NCI-H226 (cell line): ENCODE measurements around the gene PCK2.
"Not testable (repeated sequence)": the region's sequence is repeated elsewhere in the genome, so short reads cannot be mapped to it uniquely, and the experiment has no call there.

Source experiments
- DNase-seq: peaks from one replicate; pipeline ENCODE4 v3.0.0-alpha.2; 2015

Gene PCK2

DNA sequence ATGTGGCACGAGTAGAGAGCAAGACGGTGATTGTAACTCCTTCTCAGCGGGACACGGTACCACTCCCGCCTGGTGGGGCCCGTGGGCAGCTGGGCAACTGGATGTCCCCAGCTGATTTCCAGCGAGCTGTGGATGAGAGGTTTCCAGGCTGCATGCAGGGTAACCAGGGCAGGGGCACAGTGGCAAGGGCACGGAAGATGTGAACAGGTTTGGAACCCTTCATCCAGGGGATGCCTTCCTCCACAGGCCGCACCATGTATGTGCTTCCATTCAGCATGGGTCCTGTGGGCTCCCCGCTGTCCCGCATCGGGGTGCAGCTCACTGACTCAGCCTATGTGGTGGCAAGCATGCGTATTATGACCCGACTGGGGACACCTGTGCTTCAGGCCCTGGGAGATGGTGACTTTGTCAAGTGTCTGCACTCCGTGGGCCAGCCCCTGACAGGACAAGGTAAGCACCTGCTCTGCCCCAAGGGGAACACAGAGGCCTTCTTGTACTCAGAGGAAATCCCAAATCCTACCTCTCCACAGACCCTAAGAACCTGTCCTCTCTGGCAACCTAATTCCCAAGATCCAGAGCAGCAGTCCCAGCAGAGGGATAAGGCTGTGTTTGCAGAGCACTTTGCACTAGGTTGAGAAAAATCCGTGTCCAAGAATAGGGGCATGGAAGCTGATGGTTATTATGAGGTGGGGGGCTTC is 4.3 kb downstream of the PCK2 start:
- no peak for DNase-seq

GRCh38 chr14:24098927-24099813 is 5.1 kb downstream of the PCK2 start:
- no peak for DNase-seq

GRCh38 chr14:24100197-24100981 is 6.3 kb downstream of the PCK2 start:
- DNase-seq, result no peak

DNA sequence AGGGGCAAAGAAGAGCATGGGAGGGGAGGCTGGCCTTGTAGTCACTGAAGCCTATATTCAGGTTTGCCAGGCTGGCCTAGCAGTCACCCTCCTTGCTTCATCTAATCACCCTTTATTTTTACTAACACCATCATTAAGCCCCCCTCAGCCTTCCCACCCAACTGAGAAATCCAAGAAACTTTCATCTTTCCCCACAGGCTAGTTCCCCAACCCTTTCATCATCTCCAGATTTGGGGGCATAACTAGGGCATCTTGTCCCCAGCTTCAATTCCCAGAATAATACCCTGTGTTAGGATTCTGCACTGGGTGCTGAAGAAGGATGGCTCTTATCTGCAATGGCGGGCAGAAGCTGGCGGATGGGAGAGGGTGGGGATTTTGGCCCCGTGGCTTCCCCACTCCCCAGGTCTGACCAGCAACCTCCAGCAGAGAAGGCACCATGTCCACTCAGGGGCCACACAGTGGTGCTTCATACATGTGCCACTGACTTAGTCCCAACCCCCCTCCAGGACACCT is 6.9 kb downstream of the PCK2 start:
- DNase-seq, result no peak

- no peak for DNase-seq
These were observed 8.4 kb downstream of the PCK2 start for GRCh38 chr14:24102357-24103048.

GRCh38 chr14:24103451-24103850 is 9.3 kb downstream of the PCK2 start:
- DNase-seq, result no peak

GRCh38 chr14:24105609-24106239 is 11.6 kb downstream of the PCK2 start:
- not testable (repeated sequence) for DNase-seq

GRCh38 chr14:24106672-24107271 is 12.7 kb downstream of the PCK2 start:
- no peak for DNase-seq

GRCh38 chr14:24108336-24108874 is 14.3 kb downstream of the PCK2 start:
- no peak for DNase-seq

- no peak for DNase-seq
These were observed 15.9 kb downstream of the PCK2 start for GRCh38 chr14:24110060-24110459.

DNA sequence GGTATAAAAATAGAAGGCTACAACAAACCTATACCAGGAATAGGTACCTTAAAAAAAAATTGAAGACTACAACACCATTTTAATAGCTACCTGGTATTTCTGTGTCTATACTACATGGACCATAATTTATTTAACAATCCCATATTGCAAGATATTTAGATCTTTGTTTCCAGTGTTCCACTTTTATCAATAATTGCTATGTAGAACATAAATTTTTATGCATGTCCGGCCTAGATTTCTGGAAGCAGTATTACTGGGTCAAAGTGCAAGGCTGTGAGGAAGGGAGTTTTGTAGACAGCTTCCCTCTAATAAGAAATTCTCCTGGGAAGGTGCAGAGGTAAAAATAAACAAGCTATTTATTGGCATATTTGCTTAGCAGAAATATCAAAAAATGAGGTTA is 16.4 kb downstream of the PCK2 start:
- no peak for DNase-seq

DNA sequence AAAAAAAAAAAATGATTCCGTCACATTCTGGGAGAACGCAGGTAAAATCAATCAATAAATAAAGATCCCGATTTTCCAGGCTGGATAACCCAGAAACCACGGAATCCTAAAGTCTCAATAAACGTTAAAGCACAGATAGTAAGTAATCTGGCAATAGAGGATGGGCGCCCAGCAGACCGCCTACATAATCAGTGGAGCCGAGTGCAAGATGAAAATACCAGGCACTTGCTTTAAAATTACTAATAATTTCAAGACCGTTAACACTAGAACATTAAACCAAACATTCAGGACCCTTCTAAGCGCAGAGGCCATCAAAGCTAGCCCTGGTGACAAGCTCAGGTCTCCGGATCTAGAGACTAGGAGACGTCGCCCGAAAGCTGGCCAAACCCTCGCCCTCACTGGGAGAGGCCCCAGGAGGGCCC is 19.3 kb downstream of the PCK2 start:
- no peak for DNase-seq

GRCh38 chr14:24113801-24114531 is 19.9 kb downstream of the PCK2 start:
- DNase-seq, result peak; percentile 80

- peak; percentile 99 for DNase-seq
These were observed 20.7 kb downstream of the PCK2 start, which contains the start of the genes DCAF11 and NRL for GRCh38 chr14:24114532-24115421. Gene DCAF11, plus strand, starts transcription at chr14:24114777. Its CDS starts 818 bp downstream, at chr14:24115595. Gene NRL, minus strand, starts transcription at chr14:24114949. Its CDS starts 32,101 bp downstream, at chr14:24082848.

- DNase-seq, result no peak
These were observed 21.5 kb downstream of the PCK2 start for GRCh38 chr14:24115422-24116127.

DNA sequence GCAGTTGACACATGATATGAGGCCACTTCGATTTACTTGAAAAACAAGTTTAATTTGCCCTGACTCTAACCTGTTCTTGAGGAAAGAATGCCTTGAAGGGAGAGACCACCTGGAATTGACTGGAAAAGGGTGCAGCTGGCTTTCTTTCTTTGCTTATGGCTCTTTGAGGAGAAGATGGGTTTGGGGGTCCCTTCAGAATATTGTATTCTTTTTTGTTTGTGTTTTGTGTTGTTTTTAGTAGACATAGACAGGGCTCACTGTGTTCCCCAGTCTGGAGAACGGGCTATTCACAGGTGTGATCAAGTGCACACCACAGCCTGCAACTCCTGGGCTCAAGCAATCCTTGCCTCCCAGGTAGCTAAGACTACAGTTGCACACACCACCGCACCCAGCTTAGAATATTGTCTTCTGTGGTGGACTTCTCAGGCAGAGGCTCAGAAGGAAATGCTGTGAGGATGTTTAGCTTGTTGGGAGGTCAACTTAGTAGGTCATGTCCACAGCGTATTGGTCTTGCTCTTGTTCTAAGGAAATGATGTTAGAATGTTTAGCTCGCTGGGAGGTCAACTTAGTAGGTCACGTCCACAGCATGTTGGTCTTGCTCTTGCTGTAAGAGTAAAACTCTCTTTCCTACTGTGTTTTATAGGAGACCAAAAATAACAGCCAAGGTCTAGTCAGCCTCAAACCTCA is 22.2 kb downstream of the PCK2 start:
- no peak for DNase-seq

GRCh38 chr14:24117179-24117578 is 23.1 kb downstream of the PCK2 start:
- DNase-seq, result no peak

DNA sequence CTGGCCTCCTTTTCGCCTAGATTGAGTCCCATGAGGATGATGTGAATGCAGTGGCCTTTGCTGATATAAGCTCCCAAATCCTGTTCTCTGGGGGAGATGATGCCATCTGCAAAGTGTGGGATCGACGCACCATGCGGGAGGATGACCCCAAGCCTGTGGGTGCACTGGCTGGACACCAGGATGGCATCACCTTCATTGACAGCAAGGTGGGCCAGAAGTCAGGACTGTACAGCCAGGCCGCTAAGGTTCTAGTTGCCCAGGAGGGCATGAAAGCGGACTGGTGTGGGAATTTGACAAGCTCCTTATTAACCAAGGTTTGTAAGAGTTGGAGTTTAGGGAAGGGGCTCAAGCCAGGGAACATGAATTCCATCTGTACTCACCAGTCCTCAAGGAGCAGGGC is 25.6 kb downstream of the PCK2 start:
- DNase-seq, result no peak
